Measurements from ENCODE around the gene CACNA2D4. TPM values are rescaled to one million over a fixed set of nuclear protein-coding genes. Genes with fewer than 3 reads are reported as not detected.

Gene CACNA2D4
- total and polyA plus RNA-seq, 4 donors = 0.82 to 2.8 (median 1.3) TPM

GRCh38 chr12:1885599-1886245, 32.7 kb downstream of the CACNA2D4 start:
- WGBS = 52% methylated on average over 13 of the region's 13 CpGs
- H3K4me1 ChIP-seq (ENCODE audit: control insufficient read depth in 4 of 4, insufficient read depth in 4 of 4, low read length in 3 of 4) = no peaks in the 10 kb centered on the region
- no peak overlapping the region for H3K27ac ChIP-seq (ENCODE audit: low read depth in 1 of 2, low read length in 2 of 2)
- H3K9me3 ChIP-seq (ENCODE audit: control insufficient read depth in 4 of 4, low read length in 3 of 4) = no peaks in the 10 kb centered on the region
- H3K9ac ChIP-seq (ENCODE audit: low read depth in 1 of 2, low read length in 2 of 2) = no peak overlapping the region
- H3K4me3 ChIP-seq (ENCODE audit: low read depth in 1 of 3, low read length in 3 of 3) = no peak overlapping the region
- no peaks in the 10 kb centered on the region for H3K27me3 ChIP-seq (ENCODE audit: control insufficient read depth in 4 of 4, insufficient read depth in 4 of 4, low read length in 3 of 4)
- no peaks in the 10 kb centered on the region for H3K36me3 ChIP-seq (ENCODE audit: control insufficient read depth in 4 of 4, insufficient read depth in 3 of 4, low read depth in 1 of 4, low read length in 3 of 4)
- TF ChIP-seq FOXA1 (IDR thresholded peaks at IDR 0.05) (no peak), EGR1 (IDR thresholded peaks at IDR 0.05; ENCODE audit: low read depth in 2 of 2) (no peak), HNF4G (IDR thresholded peaks at IDR 0.05) (no peak), ATF3 (IDR thresholded peaks at IDR 0.05) (no peak), SP1 (IDR thresholded peaks at IDR 0.05) (no peak), JUND (IDR thresholded peaks at IDR 0.05) (no peak), NR2F2 (IDR thresholded peaks at IDR 0.05) (no peak), FOXA2 (IDR thresholded peaks at IDR 0.05) (no peak), TAF1 (conservative IDR thresholded peaks at IDR 0.05) (no peak), RXRA (IDR thresholded peaks at IDR 0.05) (no peak), ZBTB33 (IDR thresholded peaks at IDR 0.05) (no peak), GABPA (IDR thresholded peaks at IDR 0.05 in 1 of 2, conservative IDR thresholded peaks at IDR 0.05 in 1 of 2) (no peak), HNF4A (conservative IDR thresholded peaks at IDR 0.05) (no peak), RAD21 (IDR thresholded peaks at IDR 0.05) (no peak), CTCF (IDR thresholded peaks at IDR 0.05; ENCODE audit: low read depth, low read length, missing input control) (no peak), REST (IDR thresholded peaks at IDR 0.05) (no peak), MAX (IDR thresholded peaks at IDR 0.05) (no peak), YY1 (IDR thresholded peaks at IDR 0.05) (no peak)
- DNase-seq (ENCODE audit: low spot score) = no peak
